Activated T-cell treated with anti-CD3 and anti-CD28 coated beads, Interleukin-2, amount 50 U/mL, for 24 hours (primary cell): Measurements from ENCODE around the gene CCDC50.

Experiments used
- DNase-seq: peaks from one replicate; pipeline ENCODE4 v3.0.0-alpha.2; 2020
- H3K27ac Mint-ChIP-seq: 2 replicates; pipeline ENCODE4 v1.8.0; 2020; ENCODE audit warnings: mild to moderate bottlenecking, mixed read lengths
- H3K27me3 Mint-ChIP-seq: 2 replicates; pipeline ENCODE4 v1.8.0; 2020; ENCODE audit warnings: mixed read lengths
- H3K36me3 Mint-ChIP-seq: 2 replicates; pipeline ENCODE4 v1.8.0; 2020; ENCODE audit warnings: low read depth, mixed read lengths
- H3K4me1 Mint-ChIP-seq: 2 replicates; pipeline ENCODE4 v1.8.0; 2020; ENCODE audit warnings: low read depth, mixed read lengths
- H3K4me3 Mint-ChIP-seq: 2 replicates; pipeline ENCODE4 v1.8.0; 2020; ENCODE audit warnings: mild to moderate bottlenecking, moderate library complexity, mixed read lengths
- H3K9me3 Mint-ChIP-seq: 2 replicates; pipeline ENCODE4 v1.8.0; 2020; ENCODE audit warnings: mixed read lengths

The CCDC50 gene

GRCh38 chr3:191369616-191370010 lies 40.4 kb downstream of the CCDC50 start:
- Mint-ChIP-seq H3K9me3 (no peaks in the 10 kb centered on the region), H3K27me3 (no peaks in the 10 kb centered on the region), H3K4me3 (no peak overlapping the region), H3K36me3 (peaks cover 10% of the 10 kb centered on the region), H3K4me1 (peaks cover 2% of the 10 kb centered on the region), H3K27ac (no peak overlapping the region)
- DNase-seq: no peak

- DNase-seq: no peak
- Mint-ChIP-seq H3K27me3 (no peaks in the 10 kb centered on the region), H3K4me3 (no peak overlapping the region), H3K27ac (no peak overlapping the region), H3K9me3 (no peaks in the 10 kb centered on the region), H3K4me1 (peaks cover 2% of the 10 kb centered on the region), H3K36me3 (peaks cover 10% of the 10 kb centered on the region)
Measured at GRCh38 chr3:191372122-191372521, 42.9 kb downstream of the CCDC50 start.

DNA sequence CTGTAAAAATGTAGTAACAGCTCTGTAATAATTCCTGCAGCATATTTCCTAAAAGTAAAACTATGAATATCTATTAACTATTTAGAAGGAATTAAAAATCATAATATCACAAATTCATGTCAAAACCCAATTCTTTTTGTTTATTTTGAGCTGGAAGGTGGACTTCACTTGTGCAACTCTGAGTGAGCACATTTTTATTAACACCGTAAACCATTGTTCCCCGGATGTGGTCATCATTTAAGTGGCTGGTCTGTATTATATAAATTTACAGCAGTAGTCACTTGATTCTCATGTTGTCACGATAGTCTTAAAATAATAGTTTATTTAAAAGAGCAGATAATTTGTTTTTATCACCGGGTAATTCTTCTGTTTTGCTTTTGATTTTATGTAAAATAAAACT lies 44.1 kb downstream of the CCDC50 start:
- no peak for DNase-seq
- Mint-ChIP-seq H3K36me3 (peaks cover 8% of the 10 kb centered on the region), H3K4me1 (peaks cover 2% of the 10 kb centered on the region)

GRCh38 chr3:191376516-191377141 lies 47.4 kb downstream of the CCDC50 start:
- Mint-ChIP-seq H3K4me3 (no peak overlapping the region), H3K27ac (no peak overlapping the region), H3K4me1 (peaks cover 7% of the 10 kb centered on the region), H3K36me3 (no peaks in the 10 kb centered on the region), H3K27me3 (no peaks in the 10 kb centered on the region), H3K9me3 (no peaks in the 10 kb centered on the region)
- DNase-seq: no peak

More for the DNA sequence above, 44.1 kb downstream of the CCDC50 start:
- Mint-ChIP-seq H3K27me3 (no peaks in the 10 kb centered on the region), H3K9me3 (no peaks in the 10 kb centered on the region), H3K4me3 (no peak overlapping the region), H3K27ac (no peak overlapping the region)

- no peak for DNase-seq
- no peaks in the 10 kb centered on the region for H3K27me3 Mint-ChIP-seq
- H3K4me1 Mint-ChIP-seq: peaks cover 5% of the 10 kb centered on the region
- H3K27ac Mint-ChIP-seq: no peak overlapping the region
- H3K9me3 Mint-ChIP-seq: no peaks in the 10 kb centered on the region
- H3K4me3 Mint-ChIP-seq: no peak overlapping the region
- H3K36me3 Mint-ChIP-seq: no peaks in the 10 kb centered on the region
Measured at GRCh38 chr3:191378142-191378812, 49.1 kb downstream of the CCDC50 start.

DNA sequence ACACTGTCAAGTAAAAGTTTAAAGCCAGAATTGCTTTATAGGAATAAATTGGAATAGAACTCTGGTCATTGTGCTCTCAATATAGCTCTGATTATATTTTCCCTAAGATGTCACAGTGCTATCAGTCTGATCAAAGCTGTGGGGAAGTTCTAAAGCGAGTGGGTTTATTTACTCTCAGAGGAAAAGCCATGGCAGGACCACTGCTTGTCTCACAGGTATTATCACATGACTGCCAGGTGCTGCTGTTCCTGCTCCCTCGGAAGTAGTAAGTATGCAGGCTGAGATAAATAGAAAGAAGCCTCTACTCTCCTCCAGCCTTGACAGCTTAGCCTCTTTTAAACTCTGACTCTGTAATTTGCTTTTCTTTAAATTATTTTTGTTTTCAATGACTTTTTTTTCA lies 50.3 kb downstream of the CCDC50 start:
- no peak overlapping the region for H3K4me3 Mint-ChIP-seq
- no peak for DNase-seq
- H3K9me3 Mint-ChIP-seq: no peaks in the 10 kb centered on the region
- H3K27ac Mint-ChIP-seq: no peak overlapping the region
- peaks cover 7% of the 10 kb centered on the region for H3K4me1 Mint-ChIP-seq
- no peaks in the 10 kb centered on the region for H3K36me3 Mint-ChIP-seq
- H3K27me3 Mint-ChIP-seq: no peaks in the 10 kb centered on the region

GRCh38 chr3:191380001-191380400 lies 50.8 kb downstream of the CCDC50 start:
- H3K4me1 Mint-ChIP-seq: peaks cover 7% of the 10 kb centered on the region
- H3K27me3 Mint-ChIP-seq: no peaks in the 10 kb centered on the region
- no peaks in the 10 kb centered on the region for H3K36me3 Mint-ChIP-seq
- H3K27ac Mint-ChIP-seq: no peak overlapping the region
- no peak for DNase-seq
- H3K4me3 Mint-ChIP-seq: no peak overlapping the region
- no peaks in the 10 kb centered on the region for H3K9me3 Mint-ChIP-seq

- Mint-ChIP-seq H3K9me3 (no peaks in the 10 kb centered on the region), H3K27me3 (no peaks in the 10 kb centered on the region), H3K27ac (no peak overlapping the region), H3K4me3 (no peak overlapping the region), H3K4me1 (peaks cover 7% of the 10 kb centered on the region), H3K36me3 (no peaks in the 10 kb centered on the region)
- DNase-seq: no peak
Measured at GRCh38 chr3:191381303-191381702, 52.1 kb downstream of the CCDC50 start.

- no peak overlapping the region for H3K27ac Mint-ChIP-seq
- no peaks in the 10 kb centered on the region for H3K36me3 Mint-ChIP-seq
- H3K4me3 Mint-ChIP-seq: no peak overlapping the region
- H3K4me1 Mint-ChIP-seq: peaks cover 7% of the 10 kb centered on the region
- H3K27me3 Mint-ChIP-seq: no peaks in the 10 kb centered on the region
- no peak for DNase-seq
- no peaks in the 10 kb centered on the region for H3K9me3 Mint-ChIP-seq
Measured at GRCh38 chr3:191382661-191383060, 53.5 kb downstream of the CCDC50 start.

GRCh38 chr3:191383124-191383523 lies 53.9 kb downstream of the CCDC50 start:
- H3K27me3 Mint-ChIP-seq: no peaks in the 10 kb centered on the region
- no peak overlapping the region for H3K27ac Mint-ChIP-seq
- no peak for DNase-seq
- peaks cover 7% of the 10 kb centered on the region for H3K4me1 Mint-ChIP-seq
- H3K4me3 Mint-ChIP-seq: no peak overlapping the region
- no peaks in the 10 kb centered on the region for H3K9me3 Mint-ChIP-seq
- H3K36me3 Mint-ChIP-seq: no peaks in the 10 kb centered on the region

DNA sequence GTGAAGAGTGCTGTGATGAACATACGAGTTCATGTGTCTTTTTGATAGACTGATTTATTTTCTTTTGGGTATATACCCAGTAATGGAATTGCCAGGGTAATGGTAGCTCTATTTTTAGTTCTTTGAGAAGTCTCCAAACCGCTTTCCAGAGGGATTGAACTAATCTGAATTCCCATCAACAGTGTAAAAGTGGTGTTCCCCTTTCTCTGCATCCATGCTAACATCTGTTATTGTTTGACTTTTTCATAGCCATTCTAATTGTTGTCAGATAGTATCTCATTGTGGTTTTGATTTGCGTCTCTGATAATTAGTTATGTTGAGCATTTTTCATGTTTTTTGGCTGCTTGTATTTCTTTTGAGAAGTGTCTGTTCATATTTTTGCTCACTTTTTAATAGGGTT lies 55.9 kb downstream of the CCDC50 start:
- no peak overlapping the region for H3K27ac Mint-ChIP-seq
- H3K4me3 Mint-ChIP-seq: no peak overlapping the region
- H3K4me1 Mint-ChIP-seq: peaks cover 3% of the 10 kb centered on the region
- DNase-seq: no peak
- no peaks in the 10 kb centered on the region for H3K27me3 Mint-ChIP-seq
- H3K9me3 Mint-ChIP-seq: no peaks in the 10 kb centered on the region
- peaks cover 2% of the 10 kb centered on the region for H3K36me3 Mint-ChIP-seq

GRCh38 chr3:191387441-191388077 lies 58.4 kb downstream of the CCDC50 start:
- H3K36me3 Mint-ChIP-seq: peaks cover 2% of the 10 kb centered on the region
- H3K4me3 Mint-ChIP-seq: no peak overlapping the region
- no peaks in the 10 kb centered on the region for H3K27me3 Mint-ChIP-seq
- H3K9me3 Mint-ChIP-seq: no peaks in the 10 kb centered on the region
- no peak for DNase-seq
- H3K27ac Mint-ChIP-seq: no peak overlapping the region
- peaks cover 2% of the 10 kb centered on the region for H3K4me1 Mint-ChIP-seq

DNA sequence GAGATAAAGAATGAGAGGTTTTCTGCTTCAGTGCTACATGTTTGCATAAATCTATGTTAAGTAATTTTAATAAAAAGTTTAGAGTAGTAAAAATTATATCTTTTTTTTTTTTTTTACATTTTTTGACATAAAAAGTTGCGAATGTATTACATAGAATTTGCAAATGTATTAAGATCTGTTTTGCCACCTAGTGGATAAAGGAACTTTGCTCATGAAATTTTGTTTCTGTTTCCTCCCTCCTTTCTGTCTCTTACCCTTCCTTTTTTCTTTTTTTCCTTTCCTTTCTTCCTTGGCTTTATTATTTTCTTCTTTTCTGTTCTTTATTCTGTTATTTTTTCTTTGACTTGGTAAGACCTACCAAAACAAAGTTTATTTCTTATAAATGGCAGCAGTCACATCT lies 59.6 kb downstream of the CCDC50 start:
- Mint-ChIP-seq H3K4me1 (peaks cover 2% of the 10 kb centered on the region), H3K9me3 (no peaks in the 10 kb centered on the region), H3K36me3 (peaks cover 2% of the 10 kb centered on the region), H3K27me3 (no peaks in the 10 kb centered on the region), H3K27ac (no peak overlapping the region), H3K4me3 (no peak overlapping the region)
- DNase-seq: no peak

DNA sequence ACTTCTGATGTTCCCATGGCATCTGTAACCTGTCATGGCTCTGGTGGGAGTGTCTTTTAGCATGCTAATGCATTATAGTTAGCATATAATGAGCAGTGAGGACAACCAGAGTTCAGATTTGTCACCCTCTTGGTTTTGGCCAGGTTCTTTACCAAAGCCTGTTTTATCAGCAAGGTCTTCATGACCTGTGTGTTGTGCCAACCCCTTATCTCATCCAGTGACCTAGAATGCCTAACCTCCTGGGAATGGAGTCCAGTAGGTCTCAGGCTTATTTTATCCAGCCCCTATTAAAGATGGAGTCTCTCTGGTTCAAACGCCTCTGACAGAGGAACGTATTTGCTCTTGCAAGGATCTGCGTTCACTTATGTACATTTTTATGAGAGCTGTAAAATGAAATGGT lies 61.4 kb downstream of the CCDC50 start:
- Mint-ChIP-seq H3K27ac (no peak overlapping the region), H3K27me3 (no peaks in the 10 kb centered on the region), H3K9me3 (no peaks in the 10 kb centered on the region), H3K4me1 (no peaks in the 10 kb centered on the region), H3K36me3 (peaks cover 2% of the 10 kb centered on the region), H3K4me3 (no peak overlapping the region)
- no peak for DNase-seq
